ENCODE data around the gene LRRC71.

DNA sequence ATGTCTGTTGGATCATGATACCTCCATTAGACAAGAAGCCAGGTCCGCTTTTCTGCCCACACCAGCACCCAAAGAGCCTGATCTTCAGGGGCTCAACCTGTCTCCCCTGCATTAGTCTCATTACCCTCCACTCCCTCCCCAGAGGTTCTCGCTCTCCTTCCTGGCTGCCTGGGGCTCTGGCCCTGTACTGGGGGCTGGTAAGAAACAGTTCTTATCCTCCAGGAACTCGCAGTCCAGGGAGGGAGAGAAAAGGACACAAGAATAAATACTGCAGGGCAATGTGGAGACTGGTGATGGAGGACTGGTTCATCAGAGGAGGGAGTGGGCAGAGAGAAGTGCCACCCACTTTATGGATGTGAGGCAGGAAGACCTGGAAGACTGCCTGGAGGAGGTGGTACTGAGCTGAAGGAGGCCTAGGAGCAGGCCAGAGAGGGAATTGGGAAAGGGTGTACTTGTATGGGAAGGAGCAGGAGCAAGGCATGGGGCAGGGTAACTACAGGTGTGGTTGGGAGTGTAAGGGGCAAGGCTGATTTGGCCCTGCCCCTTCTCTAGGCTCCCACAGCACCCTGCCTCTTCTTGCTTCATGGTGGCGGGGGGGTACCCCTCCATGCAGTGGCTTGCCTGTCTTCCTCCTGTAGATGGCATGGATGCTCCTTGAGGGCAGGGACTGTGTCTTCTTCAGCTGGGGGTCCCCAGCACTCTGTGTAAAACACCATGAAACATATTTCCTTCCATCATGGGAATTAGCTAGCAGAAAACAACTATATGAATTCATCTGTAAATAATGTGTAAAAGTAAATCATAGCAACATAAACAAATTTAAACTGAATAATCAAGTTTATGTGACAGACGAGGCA lies 5.0 kb downstream of the LRRC71 start:
- TF ChIP-seq POLR2A (IDR thresholded peaks at IDR 0.05) (no peak), POLR2AphosphoS5 (IDR thresholded peaks at IDR 0.05; ENCODE audit: insufficient read depth in 1 of 2, low read depth in 1 of 2) (no peak)
- TF ChIP-seq, protein P1, sequence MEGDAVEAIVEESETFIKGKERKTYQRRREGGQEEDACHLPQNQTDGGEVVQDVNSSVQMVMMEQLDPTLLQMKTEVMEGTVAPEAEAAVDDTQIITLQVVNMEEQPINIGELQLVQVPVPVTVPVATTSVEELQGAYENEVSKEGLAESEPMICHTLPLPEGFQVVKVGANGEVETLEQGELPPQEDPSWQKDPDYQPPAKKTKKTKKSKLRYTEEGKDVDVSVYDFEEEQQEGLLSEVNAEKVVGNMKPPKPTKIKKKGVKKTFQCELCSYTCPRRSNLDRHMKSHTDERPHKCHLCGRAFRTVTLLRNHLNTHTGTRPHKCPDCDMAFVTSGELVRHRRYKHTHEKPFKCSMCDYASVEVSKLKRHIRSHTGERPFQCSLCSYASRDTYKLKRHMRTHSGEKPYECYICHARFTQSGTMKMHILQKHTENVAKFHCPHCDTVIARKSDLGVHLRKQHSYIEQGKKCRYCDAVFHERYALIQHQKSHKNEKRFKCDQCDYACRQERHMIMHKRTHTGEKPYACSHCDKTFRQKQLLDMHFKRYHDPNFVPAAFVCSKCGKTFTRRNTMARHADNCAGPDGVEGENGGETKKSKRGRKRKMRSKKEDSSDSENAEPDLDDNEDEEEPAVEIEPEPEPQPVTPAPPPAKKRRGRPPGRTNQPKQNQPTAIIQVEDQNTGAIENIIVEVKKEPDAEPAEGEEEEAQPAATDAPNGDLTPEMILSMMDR (IDR thresholded peaks at IDR 0.05): no peak
